Right ventricle myocardium inferior (tissue), 1 donor: ENCODE results near the gene HOGA1. TPM values are rescaled to one million over a fixed set of nuclear protein-coding genes. Genes with fewer than 3 reads are reported as not detected.
A peak's percentile ranks its signal among the peaks of the same experiment; 100 is the strongest.

Source experiments
- ATAC-seq: fragments of 200-7000 bp; cut with Tn5 transposase; one replicate; pipeline ENCODE4 v1.9.1; 2020; ENCODE audit warnings: mild to moderate bottlenecking, moderate library complexity
- DNase-seq: peaks from one replicate; pipeline ENCODE4 v3.0.0; 2021; ENCODE audit errors: missing footprints
- intact Hi-C: fragments of 100-400 bp; cut with DNase I; formaldehyde crosslinking; loops from one replicate; pipeline ENCODE4 v1.11.0; 2022
- long read RNA-seq: library from polyadenylated mRNA; unstranded; transcript quantifications from one replicate; pipeline ENCODE4 v2.0.0, GENCODE V29; 2021
- total RNA-seq: library from RNA; stranded (reverse); fragmentation: NEBNext Ultra II Directional; extraction: Animal tissue kit (Norgen Biotek cat#: 25700); gene quantifications from one replicate; pipeline ENCODE4 v1.2.1, GENCODE V29; 2021
- donor health status: DM: no; HTN: yes; CAD: no; lungs with severe emphysema.

The HOGA1 gene
- total RNA-seq = 15.6 TPM
- long read RNA-seq, partial matches to known transcripts = 2 of 4 reads
- long read RNA-seq, other reads (novel, unspliced or antisense) = 0 of 4 reads

- ATAC-seq = peak; percentile 94
- peak; percentile 87 for DNase-seq
- intact Hi-C loops = loop anchor here (1.0 kb wide), 1 partner anchor 12 kb away; no protein-coding TSS in a partner anchor
Measured at GRCh38 chr10:97584060-97584797, at the start of gene HOGA1. TSS of gene HOGA1 (plus strand) at chr10:97584389. CDS start at chr10:97584704, 315 bp downstream.

GRCh38 chr10:97534746-97535367, 49.3 kb upstream of the HOGA1 start:
- intact Hi-C loops = no loop called here

GRCh38 chr10:97537186-97537869, 46.9 kb upstream of the HOGA1 start:
- ATAC-seq = no peak
- intact Hi-C loops = no loop called here
- DNase-seq = no peak

More at GRCh38 chr10:97534746-97535367, 49.3 kb upstream of the HOGA1 start:
- ATAC-seq = no peak
- no peak for DNase-seq

GRCh38 chr10:97538411-97538810, 45.8 kb upstream of the HOGA1 start:
- ATAC-seq (no peak), DNase-seq (no peak)
- intact Hi-C loops = no loop called here

- no peak for ATAC-seq
- no peak for DNase-seq
- intact Hi-C loops = no loop called here
Measured at GRCh38 chr10:97538839-97539238, 45.4 kb upstream of the HOGA1 start.

- ATAC-seq (peak; percentile 15), DNase-seq (no peak)
- intact Hi-C loops = no loop called here
Measured at GRCh38 chr10:97539523-97540200, 44.5 kb upstream of the HOGA1 start.

GRCh38 chr10:97540669-97541500, 43.3 kb upstream of the HOGA1 start:
- DNase-seq (no peak), ATAC-seq (no peak)
- intact Hi-C loops = no loop called here

GRCh38 chr10:97542169-97543024, 41.8 kb upstream of the HOGA1 start:
- ATAC-seq (peak; percentile 86), DNase-seq (peak; percentile 74)
- intact Hi-C loops = no loop called here

- intact Hi-C loops = no loop called here
- ATAC-seq (peak; percentile 83), DNase-seq (peak; percentile 81)
Measured at GRCh38 chr10:97543025-97543546, 41.1 kb upstream of the HOGA1 start.

- intact Hi-C loops = loop anchor here (5.0 kb wide), 1 partner anchor 139 kb away; no protein-coding TSS in a partner anchor
- no peak for DNase-seq
- no peak for ATAC-seq
Measured at GRCh38 chr10:97546456-97547270, 37.5 kb upstream of the HOGA1 start.

GRCh38 chr10:97547271-97547600, 37.0 kb upstream of the HOGA1 start:
- ATAC-seq = no peak
- intact Hi-C loops = loop anchor here (5.0 kb wide), 1 partner anchor 140 kb away; no protein-coding TSS in a partner anchor
- no peak for DNase-seq

- intact Hi-C loops = loop anchor here (5.0 kb wide), 1 partner anchor 141 kb away; no protein-coding TSS in a partner anchor
- ATAC-seq (peak; percentile 55), DNase-seq (no peak)
Measured at GRCh38 chr10:97547962-97548361, 36.2 kb upstream of the HOGA1 start.

- no peak for DNase-seq
- ATAC-seq = no peak
- intact Hi-C loops = loop anchor here (5.0 kb wide), 1 partner anchor 142 kb away; no protein-coding TSS in a partner anchor
Measured at GRCh38 chr10:97548828-97549455, 35.2 kb upstream of the HOGA1 start.

GRCh38 chr10:97549587-97550322, 34.4 kb upstream of the HOGA1 start:
- peak; percentile 47 for ATAC-seq
- intact Hi-C loops = loop anchor here (5.0 kb wide), 2 partner anchors 52 to 142 kb away; partner anchors contain the start of genes MMS19 and UBTD1
- no peak for DNase-seq
